T47D (cell line): ENCODE data around the gene PNLIPRP1.

Experiments used
- DNase-seq, 2 experiments: peaks; one replicate each; pipeline versions ENCODE4 v3.0.0 to v3.0.0-alpha.2; 2011 to 2012; ENCODE audit warnings: low read depth in 1 of 2, low spot score in 1 of 2
- JUND ChIP-seq: IDR thresholded peaks from 2 replicates; pipeline ENCODE4 v1.6.1; 2012; ENCODE audit warnings: low read depth
- in situ Hi-C: cut with HindIII; loops from 2 replicates; pipeline ENCODE4 v1.10.0; 2016; ENCODE audit warnings: low sequenced_read_pairs, low pct_unique_long_range_greater_than_20kb

Gene PNLIPRP1

GRCh38 chr10:116587878-116588591 lies 2.7 kb upstream of the PNLIPRP1 start:
- in situ Hi-C loops, result no loop called here
- no peak for DNase-seq
- TF ChIP-seq JUND, result no peak

- TF ChIP-seq JUND, result no peak
- in situ Hi-C loops, result no loop called here
- DNase-seq, result no peak
These were observed 1.8 kb upstream of the PNLIPRP1 start for GRCh38 chr10:116588995-116589394.

GRCh38 chr10:116589926-116590325 lies 833 bp upstream of the PNLIPRP1 start:
- in situ Hi-C loops, result no loop called here
- TF ChIP-seq JUND, result no peak
- peak in 1 of 2 experiments; percentile 4 for DNase-seq

- TF ChIP-seq JUND, result no peak
- in situ Hi-C loops, result no loop called here
These were observed 2.5 kb downstream of the PNLIPRP1 start for GRCh38 chr10:116593139-116593740.

GRCh38 chr10:116594525-116595035 lies 3.8 kb downstream of the PNLIPRP1 start:
- DNase-seq, result no peak
- in situ Hi-C loops, result no loop called here
- TF ChIP-seq JUND, result no peak

More at GRCh38 chr10:116593139-116593740, 2.5 kb downstream of the PNLIPRP1 start:
- DNase-seq, result no peak

GRCh38 chr10:116596062-116596461 lies 5.3 kb downstream of the PNLIPRP1 start:
- no peak for TF ChIP-seq JUND
- in situ Hi-C loops, result no loop called here
- DNase-seq, result no peak

- no peak for TF ChIP-seq JUND
- peak in 1 of 2 experiments; percentile 7 for DNase-seq
- in situ Hi-C loops, result no loop called here
These were observed 6.8 kb downstream of the PNLIPRP1 start for GRCh38 chr10:116597543-116597942.

- DNase-seq, result no peak
- TF ChIP-seq JUND, result no peak
- in situ Hi-C loops, result no loop called here
These were observed 7.6 kb downstream of the PNLIPRP1 start for GRCh38 chr10:116598329-116598728.

GRCh38 chr10:116599991-116600390 lies 9.2 kb downstream of the PNLIPRP1 start:
- no peak for TF ChIP-seq JUND
- DNase-seq, result no peak
- in situ Hi-C loops, result no loop called here

GRCh38 chr10:116602648-116603400 lies 12.1 kb downstream of the PNLIPRP1 start:
- in situ Hi-C loops, result no loop called here
- no peak for TF ChIP-seq JUND
- no peak for DNase-seq

GRCh38 chr10:116606061-116606483 lies 15.3 kb downstream of the PNLIPRP1 start:
- in situ Hi-C loops, result no loop called here
- no peak for TF ChIP-seq JUND
- no peak for DNase-seq

GRCh38 chr10:116607336-116607735 lies 16.6 kb downstream of the PNLIPRP1 start:
- in situ Hi-C loops, result no loop called here
- DNase-seq, result no peak
- TF ChIP-seq JUND, result no peak
